Mucosa of descending colon (tissue), 3 donors: ENCODE results near the gene ARAP1. TPM values are rescaled to one million over a fixed set of nuclear protein-coding genes. Genes with fewer than 3 reads are reported as not detected.

Experiments
- ATAC-seq: fragments of 200-7000 bp; cut with Tn5 transposase; one replicate; pipeline ENCODE4 v1.9.1; 2020; ENCODE audit warnings: mild to moderate bottlenecking, moderate library complexity
- DNase-seq, 3 donors: peaks; one replicate each; pipeline ENCODE4 v3.0.0-alpha.2; 2020
- H3K36me3 ChIP-seq: fragments of 200-600 bp; one replicate; pipeline ENCODE4 v1.8.0; 2021; ENCODE audit warnings: low read depth, mild to moderate bottlenecking
- H3K4me1 ChIP-seq: fragments of 200-600 bp; one replicate; pipeline ENCODE4 v1.8.0; 2021; ENCODE audit warnings: low read depth, mild to moderate bottlenecking
- H3K4me3 ChIP-seq: fragments of 200-600 bp; one replicate; pipeline ENCODE4 v1.8.0; 2021; ENCODE audit warnings: mild to moderate bottlenecking
- H3K9me3 ChIP-seq: fragments of 200-600 bp; one replicate; pipeline ENCODE4 v1.8.0; 2021; ENCODE audit warnings: mild to moderate bottlenecking
- CTCF ChIP-seq: fragments of 200-600 bp; IDR thresholded peaks from one replicate; pipeline ENCODE4 v1.8.0; 2022; ENCODE audit warnings: antibody characterized with exemption, mild to moderate bottlenecking
- intact Hi-C, 2 donors: fragments of 100-400 bp; cut with DNase I in 1 of 2; cut with micrococcal nuclease in 1 of 2; formaldehyde crosslinking; loops; one replicate each; pipeline versions ENCODE4 v1.11.0 to v1.11.1; 2022; cut with DNase I, micrococcal nuclease
- total RNA-seq, 3 donors: library from RNA; stranded (reverse); fragmentation: NEBNext Ultra II Directional in 2 of 3; extraction: Animal tissue kit (Norgen Biotek cat#: 25700) in 2 of 3; gene quantifications; one replicate each; pipeline versions ENCODE4 v1.2.1 to v1.2.4, GENCODE V29; 2021 to 2023
- donor health status: DM: no; HTN: no; CAD: no; lungs with moderate emphysema.
- donor health status: DM: no; HTN: no; CAD: no.
- donor health status: DM: no; HTN: yes; CAD: no.

The ARAP1 gene
- total RNA-seq, 3 donors from 2014 or later = 69.3 to 84.8 (median 84.0) TPM

DNA sequence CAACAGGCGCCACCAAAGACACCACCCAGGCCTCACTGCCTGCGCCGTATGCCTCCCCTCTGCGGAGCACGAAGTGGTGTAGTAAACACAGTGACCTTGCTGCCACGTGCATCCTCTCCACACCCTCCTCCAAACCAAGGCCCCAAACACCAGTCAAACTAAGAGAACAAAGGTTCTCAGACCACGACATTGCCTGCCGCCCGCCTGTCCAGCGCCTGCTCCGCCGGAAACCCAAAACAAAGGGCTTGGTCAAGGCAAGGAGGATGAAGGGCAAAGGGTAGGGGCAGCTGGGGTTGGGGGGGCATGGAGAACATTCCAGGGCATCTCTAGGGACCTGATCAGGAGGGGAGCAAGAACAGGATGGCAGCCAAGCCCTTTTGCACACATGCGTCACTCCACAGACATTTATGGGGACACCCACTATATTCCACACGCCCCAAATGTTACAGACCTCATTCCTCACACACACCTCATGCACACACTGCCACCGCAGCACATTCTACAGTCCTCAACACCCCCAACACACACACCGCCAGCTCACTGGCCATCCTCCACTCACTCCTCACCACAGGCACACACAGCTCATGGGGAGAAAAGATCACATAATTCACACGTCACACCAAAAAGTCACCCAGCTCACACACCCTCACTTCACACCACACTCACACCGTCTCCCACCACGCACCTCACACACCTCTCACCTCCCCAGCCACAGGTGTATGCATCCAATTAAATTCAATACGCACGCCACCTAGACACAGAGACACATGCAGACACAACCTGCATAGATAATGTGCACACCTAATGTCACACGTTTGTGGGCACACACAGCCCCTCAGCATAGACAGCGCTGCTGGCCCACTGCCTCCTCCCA is 112.5 kb downstream of the ARAP1 start:
- no peak for ATAC-seq
- TF ChIP-seq CTCF = no peak
- no peak for DNase-seq
- Histone ChIP-seq H3K4me3 (no peak overlapping the region), H3K4me1 (peaks cover 9% of the 10 kb centered on the region), H3K9me3 (no peaks in the 10 kb centered on the region), H3K36me3 (no peaks in the 10 kb centered on the region)
- intact Hi-C loops = loop anchor here (5.0 kb wide), 2 partner anchors 37 to 52 kb away; no protein-coding TSS in a partner anchor

DNA sequence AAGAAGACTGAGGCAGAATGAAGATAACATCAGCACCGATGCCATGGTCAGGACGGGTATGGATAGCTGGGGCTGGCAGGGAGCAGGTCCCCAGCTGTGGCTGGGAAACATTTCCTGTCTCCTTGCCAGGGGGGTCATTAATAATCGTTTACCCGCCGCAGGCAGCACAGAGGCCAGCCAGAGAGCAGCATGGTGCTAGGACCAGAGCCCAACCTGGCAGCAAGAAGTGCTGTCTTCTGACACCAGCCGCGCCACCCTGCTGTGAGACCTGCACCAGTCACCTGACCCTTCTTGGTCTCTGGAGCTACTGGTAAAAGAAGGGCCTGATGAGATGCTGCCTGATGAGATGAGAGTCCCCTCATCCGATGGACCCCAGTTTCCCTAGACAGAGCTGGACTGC is 114.3 kb downstream of the ARAP1 start:
- DNase-seq = no peak
- Histone ChIP-seq H3K4me3 (no peak overlapping the region), H3K9me3 (no peaks in the 10 kb centered on the region)

GRCh38 chr11:72637198-72637597 is 115.0 kb downstream of the ARAP1 start:
- ATAC-seq = no peak
- no peaks in the 10 kb centered on the region for H3K9me3 ChIP-seq
- no peak for DNase-seq
- no peaks in the 10 kb centered on the region for H3K36me3 ChIP-seq
- intact Hi-C loops = no loop called here
- TF ChIP-seq CTCF = no peak
- H3K4me1 ChIP-seq = peaks cover 3% of the 10 kb centered on the region
- H3K4me3 ChIP-seq = no peak overlapping the region

More for the DNA sequence above, 114.3 kb downstream of the ARAP1 start:
- H3K4me1 ChIP-seq = peaks cover 6% of the 10 kb centered on the region
- TF ChIP-seq CTCF = no peak
- no peak for ATAC-seq
- intact Hi-C loops = no loop called here
- H3K36me3 ChIP-seq = no peaks in the 10 kb centered on the region

DNA sequence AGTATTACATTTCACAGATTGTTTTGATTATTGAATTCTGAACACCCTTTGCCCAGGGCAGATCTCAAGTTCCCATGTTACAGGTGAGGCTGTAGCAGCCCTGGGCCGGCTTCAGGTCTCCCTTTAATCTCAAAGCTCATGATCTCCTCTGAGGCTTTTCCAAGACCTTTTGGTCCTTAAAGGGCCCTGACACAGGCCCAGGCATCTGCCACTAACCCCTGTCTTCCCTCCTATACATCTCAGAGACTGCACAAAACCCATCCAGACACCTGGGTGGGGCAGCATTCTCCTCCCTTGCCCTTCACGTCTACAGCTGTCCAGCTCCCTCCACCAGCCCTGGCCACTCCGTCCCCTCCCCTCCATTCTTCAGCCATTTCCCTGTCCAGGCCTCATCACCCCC is 115.8 kb downstream of the ARAP1 start:
- TF ChIP-seq CTCF = no peak
- no peaks in the 10 kb centered on the region for H3K4me1 ChIP-seq

DNA sequence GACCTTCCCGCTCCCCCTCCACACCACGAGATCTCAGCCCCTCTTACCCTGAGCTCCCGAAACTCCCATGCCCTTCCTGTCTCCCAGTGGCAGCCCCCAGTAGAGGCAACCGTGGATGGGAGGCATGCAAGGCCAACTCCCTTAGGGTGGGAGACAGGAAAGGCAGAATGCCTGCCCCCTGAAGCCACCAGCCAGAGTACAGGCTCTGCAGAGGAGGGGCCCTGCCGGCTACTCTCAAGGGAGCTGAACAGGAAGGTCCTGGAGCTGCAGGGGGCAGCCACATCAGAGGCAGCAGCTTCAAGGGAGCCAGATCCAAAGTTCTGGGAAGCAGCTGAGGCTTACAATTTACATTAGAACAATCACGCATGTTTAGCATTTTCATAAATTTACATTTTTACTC is 116.3 kb downstream of the ARAP1 start:
- intact Hi-C loops = no loop called here
- no peak for DNase-seq

More for the DNA sequence above, 115.8 kb downstream of the ARAP1 start:
- Histone ChIP-seq H3K9me3 (no peaks in the 10 kb centered on the region), H3K4me3 (no peak overlapping the region), H3K36me3 (no peaks in the 10 kb centered on the region)
- ATAC-seq = no peak
- intact Hi-C loops = no loop called here
- no peak for DNase-seq

More for the DNA sequence above, 116.3 kb downstream of the ARAP1 start:
- no peak for TF ChIP-seq CTCF
- Histone ChIP-seq H3K4me3 (no peak overlapping the region), H3K4me1 (no peaks in the 10 kb centered on the region), H3K9me3 (no peaks in the 10 kb centered on the region), H3K36me3 (no peaks in the 10 kb centered on the region)
- no peak for ATAC-seq
